K562 (cell line): ENCODE data around the gene ABCG1. TPM values are rescaled to one million over a fixed set of nuclear protein-coding genes. Genes with fewer than 3 reads are reported as not detected.

Experiments
- ATF3 ChIP-seq, 2 experiments: fragments of 450-650 bp in 1 of 2; sonication (generic) in 1 of 2; formaldehyde crosslinking in 1 of 2; IDR thresholded peaks in 1 of 2; conservative IDR thresholded peaks in 1 of 2; 2 replicates each; pipeline versions ENCODE4 v1.6.1 to v1.8.1; 2016 to 2023; ENCODE audit warnings: mild to moderate bottlenecking in 2 of 2, moderate library complexity in 2 of 2, inconsistent platforms in 1 of 2, missing genetic modification reagents in 1 of 2
- FUS ChIP-seq: fragments of 200-400 bp; formaldehyde crosslinking; optimal IDR thresholded peaks from 2 replicates; pipeline ENCODE3; 2017; ENCODE audit warnings: low read depth, low read length
- HINFP ChIP-seq: fragments of 450-650 bp; conservative IDR thresholded peaks from 2 replicates; pipeline ENCODE4 v1.6.1; 2016; ENCODE audit warnings: missing genetic modification characterization, low read depth, mild to moderate bottlenecking, control low read depth, missing compliant biosample characterization
- L3MBTL2 ChIP-seq: fragments of 450-650 bp; IDR thresholded peaks from 2 replicates; pipeline ENCODE4 v1.6.1; 2016; ENCODE audit warnings: mild to moderate bottlenecking, moderate library complexity
- NUFIP1 ChIP-seq: fragments of 450-650 bp; IDR thresholded peaks from 2 replicates; pipeline ENCODE4 v1.6.1; 2018; ENCODE audit not compliant: partially characterized antibody
- ZBTB40 ChIP-seq, 2 experiments: fragments of 450-650 bp in 1 of 2; sonication (generic) in 1 of 2; formaldehyde crosslinking in 1 of 2; IDR thresholded peaks; 2 replicates each; pipeline versions ENCODE4 v1.7.1 to v1.9.0; 2016 to 2022; ENCODE audit warnings: inconsistent platforms in 1 of 2, mild to moderate bottlenecking in 1 of 2, missing genetic modification reagents in 1 of 2
- ZNF436 ChIP-seq: fragments of 250-450, 450-650 bp; sonication (Bioruptor Pico); formaldehyde crosslinking; IDR thresholded peaks from 2 replicates; pipeline ENCODE4 v1.7.0; 2020; ENCODE audit warnings: mild to moderate bottlenecking
- ZNF551 ChIP-seq: fragments of 250-450 bp; sonication (Bioruptor Pico); IDR thresholded peaks from 2 replicates; pipeline ENCODE4 v1.5.0; 2021; ENCODE audit warnings: mild to moderate bottlenecking, moderate library complexity
- ZNF586 ChIP-seq: fragments of 450-650 bp; formaldehyde crosslinking; conservative IDR thresholded peaks from 2 replicates; pipeline ENCODE4 v1.4.0; 2020; ENCODE audit warnings: mild to moderate bottlenecking, moderate library complexity
- polyA plus RNA-seq, 8 experiments: library from polyadenylated mRNA; depleted of rRNA in 4 of 8; stranded (reverse) in 5 of 8; unstranded in 3 of 8; fragments of >200 nt; fragmentation: Nextera tagmentation in 2 of 8; fragmentation: Illumina TruSeq in 1 of 8; extraction: Ambion mirVana in 2 of 8; extraction: Trizol in 1 of 8; gene quantifications; 2 replicates each; pipeline versions ENCODE4 v1.2.1 to v1.2.3, GENCODE V29; 2011 to 2014; ENCODE audit warnings: inconsistent platforms in 1 of 8, missing spikeins in 1 of 8
- total RNA-seq, 7 experiments: library from RNA; depleted of rRNA in 6 of 7; stranded (reverse); fragments of >200 nt in 6 of 7; fragmentation: Illumina TruSeq in 2 of 7; extraction: Trizol in 2 of 7; gene quantifications; 2 replicates each; pipeline versions ENCODE4 v1.2.1 to v1.2.3, GENCODE V29; 2011 to 2021; ENCODE audit warnings: low replicate concordance in 1 of 7
- TF ChIP-seq, protein P1 (sequence below): IDR thresholded peaks from 2 replicates; pipeline ENCODE4 v1.6.1; 2016; ENCODE audit warnings: missing genetic modification characterization, missing compliant biosample characterization
- TF ChIP-seq, protein P2 (sequence below), 2 experiments: fragments of 250-450 bp in 1 of 2; fragments of 450-650 bp in 1 of 2; sonication (Bioruptor Pico) in 1 of 2; IDR thresholded peaks; 2 replicates each; pipeline versions ENCODE4 v1.6.1 to v1.8.0; 2016 to 2021; ENCODE audit warnings: mild to moderate bottlenecking in 2 of 2, moderate library complexity in 2 of 2, missing compliant biosample characterization in 1 of 2, missing genetic modification characterization in 1 of 2

ABCG1 gene
- total and polyA plus RNA-seq, 9 of the 15 experiments (the other 6 are each of a cell fraction or from before 2014, with no cell fraction given), result 0.04 to 0.09 TPM; not detected in 7

DNA sequence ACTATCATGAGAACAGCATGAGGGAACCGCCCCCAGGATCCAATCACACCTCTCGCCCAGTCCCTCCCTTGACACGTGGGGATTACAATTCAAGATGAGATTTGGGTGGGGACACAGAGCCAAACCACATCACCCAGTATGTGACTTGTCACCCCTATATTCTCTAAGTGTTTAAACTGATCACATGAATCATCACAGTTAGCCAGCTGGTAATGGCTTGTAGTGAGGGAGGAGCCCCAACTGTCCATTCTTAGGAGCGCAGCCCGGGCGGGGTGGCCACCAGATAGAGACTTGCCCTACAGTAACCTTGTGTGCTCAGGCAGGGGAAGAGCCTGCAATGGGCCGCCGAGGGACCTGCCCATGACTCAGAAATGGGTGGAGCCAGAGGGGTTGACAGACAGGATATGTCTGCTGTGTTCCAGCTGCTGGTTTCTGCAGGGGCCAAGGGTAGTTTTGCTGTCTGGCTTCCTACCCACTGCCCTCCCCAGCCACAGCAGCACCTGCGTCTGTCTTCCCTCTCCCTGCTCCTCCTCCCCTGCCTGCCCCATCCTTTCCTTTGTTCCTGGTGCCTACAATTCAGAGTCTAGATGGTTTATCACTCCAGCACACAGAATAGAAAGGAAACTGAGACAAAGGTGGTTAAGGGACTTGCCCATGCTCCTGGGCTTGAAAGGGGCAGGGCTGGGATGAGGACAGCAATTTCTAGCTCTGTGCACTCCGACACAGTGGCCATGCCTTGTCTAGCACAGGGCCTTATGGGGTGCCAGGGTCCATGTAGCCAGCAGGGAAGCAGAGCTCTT, 9.2 kb downstream of the ABCG1 start (continued):
- TF ChIP-seq ZNF436 (CRISPR knock-in tag), result no peak
- no peak for TF ChIP-seq ZNF586 (CRISPR knock-in tag)
- TF ChIP-seq NUFIP1, result no peak
- TF ChIP-seq ZNF551 (CRISPR knock-in tag), result no peak
- TF ChIP-seq, protein P1, sequence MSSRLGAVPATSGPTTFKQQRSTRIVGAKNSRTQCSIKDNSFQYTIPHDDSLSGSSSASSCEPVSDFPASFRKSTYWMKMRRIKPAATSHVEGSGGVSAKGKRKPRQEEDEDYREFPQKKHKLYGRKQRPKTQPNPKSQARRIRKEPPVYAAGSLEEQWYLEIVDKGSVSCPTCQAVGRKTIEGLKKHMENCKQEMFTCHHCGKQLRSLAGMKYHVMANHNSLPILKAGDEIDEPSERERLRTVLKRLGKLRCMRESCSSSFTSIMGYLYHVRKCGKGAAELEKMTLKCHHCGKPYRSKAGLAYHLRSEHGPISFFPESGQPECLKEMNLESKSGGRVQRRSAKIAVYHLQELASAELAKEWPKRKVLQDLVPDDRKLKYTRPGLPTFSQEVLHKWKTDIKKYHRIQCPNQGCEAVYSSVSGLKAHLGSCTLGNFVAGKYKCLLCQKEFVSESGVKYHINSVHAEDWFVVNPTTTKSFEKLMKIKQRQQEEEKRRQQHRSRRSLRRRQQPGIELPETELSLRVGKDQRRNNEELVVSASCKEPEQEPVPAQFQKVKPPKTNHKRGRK (tag), result 0 out of 2 replicates have a peak, but pooled peaks have one; percentile 23
- no peak for TF ChIP-seq ZBTB40 (IDR thresholded peaks at IDR 0.05)
- TF ChIP-seq ZBTB40 (CRISPR knock-in tag; IDR thresholded peaks at IDR 0.05), result no peak
- TF ChIP-seq ATF3 (IDR thresholded peaks at IDR 0.05), result 0 out of 2 replicates have a peak, but pooled peaks have one; percentile 25
- no peak for TF ChIP-seq ATF3 (CRISPR knock-in tag; conservative IDR thresholded peaks at IDR 0.05)
- TF ChIP-seq, protein P2, sequence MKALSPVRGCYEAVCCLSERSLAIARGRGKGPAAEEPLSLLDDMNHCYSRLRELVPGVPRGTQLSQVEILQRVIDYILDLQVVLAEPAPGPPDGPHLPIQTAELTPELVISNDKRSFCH (CRISPR knock-in tag; IDR thresholded peaks at IDR 0.05), result no peak
- TF ChIP-seq, protein P2 (tag; IDR thresholded peaks at IDR 0.05), result no peak
- no peak for TF ChIP-seq FUS
- no peak for TF ChIP-seq HINFP (tag)
- peak; percentile 44; the same call in 1 of the 2 replicates for TF ChIP-seq L3MBTL2
